NCI-H2227 (cell line): Measurements from ENCODE around the gene CTLA4.

Source experiments
- DNase-seq: peaks from one replicate; lab custom pipeline; 2025; ENCODE audit not compliant: unreplicated experiment; lab: John Stamatoyannopoulos, UW

The CTLA4 gene

DNA sequence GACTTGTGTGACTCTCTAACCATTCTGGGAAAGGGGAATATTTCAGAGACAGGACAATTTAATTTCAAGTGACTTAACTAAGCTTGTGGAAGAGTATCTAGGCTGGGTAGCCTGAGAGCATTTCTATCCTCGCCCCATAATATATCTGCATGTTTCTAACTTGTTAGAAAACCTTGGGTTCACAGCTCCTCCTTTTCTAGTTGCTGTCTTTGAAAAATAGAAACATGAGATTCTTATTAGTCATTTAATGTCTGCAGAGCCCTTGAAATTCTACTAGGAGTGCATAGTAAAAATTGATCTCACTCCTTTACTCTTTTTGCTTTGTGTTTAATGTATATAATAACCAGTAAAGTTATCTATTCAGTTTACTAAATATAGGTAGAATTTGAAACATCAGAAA, 22.4 kb downstream of the CTLA4 start:
- no peak for DNase-seq

DNA sequence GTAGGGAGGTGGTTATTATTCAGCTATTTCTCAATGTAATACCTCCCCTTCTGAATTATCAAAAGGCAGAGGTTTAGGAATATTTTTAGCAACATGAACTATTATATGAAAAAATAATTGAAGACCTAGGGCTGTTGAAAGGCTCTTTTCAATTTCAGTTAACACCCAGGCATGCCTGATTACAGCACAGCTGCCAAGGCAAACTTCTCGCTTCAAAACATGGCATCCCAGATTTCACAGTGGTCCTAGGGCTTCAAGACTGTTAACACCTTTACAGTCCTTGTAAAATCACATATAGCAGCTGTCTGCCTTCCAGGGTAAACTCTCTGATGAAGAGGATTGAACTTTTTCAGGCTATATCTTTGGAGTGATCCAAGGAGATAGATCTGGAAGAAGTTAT, 23.2 kb downstream of the CTLA4 start:
- DNase-seq = no peak

GRCh38 chr2:203891474-203891873, 23.9 kb downstream of the CTLA4 start:
- no peak for DNase-seq

DNA sequence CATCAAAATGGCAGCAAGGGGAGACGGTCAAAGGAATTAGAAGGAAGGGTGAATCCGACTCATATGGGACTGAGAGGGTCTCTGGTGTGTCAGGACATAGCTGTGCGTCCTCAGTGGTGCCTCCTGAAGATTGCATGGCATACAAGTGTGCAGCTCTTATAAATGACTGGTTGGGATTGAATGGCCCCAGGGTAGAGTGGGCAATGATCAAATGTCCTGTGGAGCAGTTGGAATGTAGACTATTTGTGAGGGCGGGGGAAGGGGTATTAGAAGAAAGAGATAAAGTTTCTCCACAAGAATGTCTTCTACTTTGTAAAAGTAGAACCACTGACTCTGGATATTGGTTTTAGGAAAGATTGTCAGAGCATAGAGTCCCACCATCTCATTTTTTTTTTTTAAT, 24.6 kb downstream of the CTLA4 start:
- DNase-seq = no peak

GRCh38 chr2:203893401-203893800, 25.8 kb downstream of the CTLA4 start:
- DNase-seq = no peak

GRCh38 chr2:203893840-203894239, 26.3 kb downstream of the CTLA4 start:
- DNase-seq = no peak

- DNase-seq = no peak
Observed at GRCh38 chr2:203894262-203894661, 26.7 kb downstream of the CTLA4 start.

GRCh38 chr2:203897544-203897943, 30.0 kb downstream of the CTLA4 start:
- DNase-seq = no peak

GRCh38 chr2:203898657-203899056, 31.1 kb downstream of the CTLA4 start:
- DNase-seq = no peak

DNA sequence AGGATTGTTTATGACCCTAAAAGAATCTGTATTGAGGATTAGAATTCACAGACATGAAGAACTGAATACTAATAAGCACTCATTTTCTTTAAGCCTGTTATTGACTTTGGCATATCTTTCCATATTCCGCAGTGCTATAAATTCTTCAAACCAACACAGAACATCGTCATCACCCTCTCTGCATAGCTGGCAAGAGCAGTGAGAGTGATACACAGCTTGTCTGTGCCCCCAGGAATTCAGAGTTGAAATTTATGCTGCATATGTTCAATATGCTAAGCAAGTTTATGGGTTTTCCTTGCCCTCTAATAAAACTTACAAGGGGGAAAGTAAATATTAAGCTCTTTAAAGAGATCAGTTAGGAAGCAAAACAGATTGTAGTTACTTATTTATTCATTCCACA, 32.7 kb downstream of the CTLA4 start:
- DNase-seq = no peak

- DNase-seq = no peak
Observed at GRCh38 chr2:203904022-203904421, 36.5 kb downstream of the CTLA4 start.

DNA sequence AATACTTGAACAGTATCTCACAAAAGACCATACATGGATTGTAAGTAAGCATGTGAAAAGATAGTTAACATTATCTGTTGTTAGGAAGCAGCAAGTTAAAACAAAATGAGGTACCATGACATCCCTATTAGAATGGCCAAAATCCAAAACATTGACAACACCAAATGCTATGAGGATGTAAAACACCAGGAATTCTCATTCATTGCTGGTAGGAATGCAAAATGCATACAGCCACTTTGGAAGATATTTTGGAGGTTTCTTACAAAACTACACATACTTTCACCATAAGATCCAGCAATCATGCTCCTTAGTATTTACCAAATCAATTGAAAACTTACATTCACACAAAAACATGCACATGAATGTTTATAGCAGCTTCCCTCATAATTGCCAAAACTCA, 38.1 kb downstream of the CTLA4 start:
- DNase-seq = no peak

DNA sequence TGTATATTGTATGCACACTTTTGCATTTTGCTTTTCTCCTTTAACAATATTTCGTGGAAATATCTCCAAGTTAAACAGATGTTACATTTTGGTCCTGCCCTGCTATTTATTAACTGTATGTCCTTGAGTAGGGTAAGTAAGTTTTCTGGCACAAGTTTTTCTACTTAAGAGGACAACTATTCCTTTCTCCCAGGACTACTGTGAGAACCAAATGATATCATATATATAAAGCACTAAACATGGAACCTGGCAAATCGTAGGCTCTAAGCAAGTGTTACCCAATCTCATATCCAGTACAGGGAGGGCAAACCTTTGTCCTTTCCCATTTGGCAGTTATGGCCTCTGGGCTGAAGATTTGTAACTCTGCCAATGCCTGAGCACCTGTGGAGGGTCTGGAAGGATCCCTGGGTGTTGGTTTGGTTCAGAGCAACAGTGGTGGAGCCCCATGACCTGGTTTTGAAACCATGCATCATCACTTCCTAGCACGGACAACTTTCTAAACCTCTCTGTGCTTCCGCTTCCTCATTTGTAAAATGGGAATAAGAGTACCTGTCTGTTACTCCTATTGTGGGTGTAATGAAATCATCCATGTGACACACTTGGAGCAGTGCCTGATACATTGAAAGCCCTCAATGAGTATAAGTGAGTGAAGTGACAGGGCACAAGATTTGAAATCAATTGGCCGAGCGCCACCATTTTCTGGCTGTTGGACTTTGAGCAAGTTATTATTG, 40.7 kb downstream of the CTLA4 start:
- no peak for DNase-seq

DNA sequence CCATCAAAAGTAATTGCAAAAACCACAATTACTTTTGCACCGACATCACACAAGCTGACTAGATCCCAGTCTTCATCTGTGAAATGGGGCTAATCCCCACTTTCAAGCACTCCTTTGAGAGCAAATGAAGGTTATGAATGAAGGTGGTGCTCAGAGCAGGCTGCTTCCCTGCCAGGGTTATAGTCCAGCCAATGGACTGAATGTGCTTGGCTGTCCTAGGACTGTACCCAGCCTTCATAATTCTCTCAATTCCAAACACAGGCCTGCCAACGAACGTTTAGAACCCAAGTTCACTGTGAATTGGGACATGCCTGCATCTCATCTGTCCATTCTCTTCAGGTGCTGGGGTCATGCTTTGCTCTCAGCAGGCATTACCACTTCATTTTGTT, 41.2 kb downstream of the CTLA4 start:
- DNase-seq = no peak

DNA sequence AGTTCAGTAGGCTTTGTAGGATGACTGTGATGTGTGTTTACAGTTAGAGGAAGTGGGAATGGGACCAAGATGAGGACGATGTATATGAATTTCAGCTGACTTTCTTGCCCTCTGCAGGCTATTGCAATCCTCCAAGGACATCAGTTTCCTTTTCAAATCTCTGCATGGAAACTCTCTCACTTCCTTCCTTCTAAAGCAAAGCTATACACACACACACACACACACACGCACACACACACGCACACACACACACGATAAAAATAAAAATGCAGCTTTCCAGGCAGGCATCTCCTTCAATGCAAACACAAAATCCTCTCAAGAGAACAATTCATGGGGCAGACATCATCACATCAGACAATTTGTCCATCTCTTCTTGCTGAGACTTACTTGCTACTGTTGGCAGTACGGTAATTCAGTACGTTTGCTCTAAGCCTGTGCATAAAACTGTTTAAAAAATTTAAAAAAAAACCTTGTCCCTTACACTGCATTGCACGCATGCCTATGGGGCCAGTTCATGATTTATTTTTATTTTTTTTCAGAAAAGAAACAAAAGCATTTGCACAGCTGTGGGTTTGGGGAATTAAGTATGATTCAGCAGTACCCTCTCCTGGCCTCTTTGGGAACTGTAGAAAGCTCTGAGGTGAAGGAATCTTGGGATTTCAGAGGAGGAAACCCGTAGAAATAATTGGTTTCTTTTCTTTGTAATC, 41.8 kb downstream of the CTLA4 start:
- peak; percentile 74 for DNase-seq

DNA sequence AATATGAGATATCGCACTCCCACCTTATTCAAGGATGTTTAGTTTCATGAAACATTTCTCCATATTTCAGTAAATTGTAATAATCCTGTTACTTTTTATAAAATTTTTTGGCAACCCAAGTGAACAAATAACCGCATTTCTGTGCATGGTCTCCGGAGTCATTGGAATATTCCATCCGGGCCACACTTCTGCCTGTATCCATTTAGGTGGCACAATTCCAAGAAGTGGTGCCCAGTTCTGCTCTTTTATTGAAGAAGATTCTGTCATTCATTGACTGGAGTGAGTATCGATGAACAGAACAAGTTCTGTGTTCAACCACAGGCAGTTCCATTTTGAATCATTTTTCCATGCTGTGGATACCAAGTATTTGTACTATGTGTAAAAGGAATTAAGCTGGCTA, 42.4 kb downstream of the CTLA4 start:
- peak; percentile 60 for DNase-seq

- peak; percentile 57 for DNase-seq
Observed at GRCh38 chr2:203913947-203914346, 46.4 kb downstream of the CTLA4 start.

GRCh38 chr2:203914546-203915182, 47.1 kb downstream of the CTLA4 start:
- no peak for DNase-seq

DNA sequence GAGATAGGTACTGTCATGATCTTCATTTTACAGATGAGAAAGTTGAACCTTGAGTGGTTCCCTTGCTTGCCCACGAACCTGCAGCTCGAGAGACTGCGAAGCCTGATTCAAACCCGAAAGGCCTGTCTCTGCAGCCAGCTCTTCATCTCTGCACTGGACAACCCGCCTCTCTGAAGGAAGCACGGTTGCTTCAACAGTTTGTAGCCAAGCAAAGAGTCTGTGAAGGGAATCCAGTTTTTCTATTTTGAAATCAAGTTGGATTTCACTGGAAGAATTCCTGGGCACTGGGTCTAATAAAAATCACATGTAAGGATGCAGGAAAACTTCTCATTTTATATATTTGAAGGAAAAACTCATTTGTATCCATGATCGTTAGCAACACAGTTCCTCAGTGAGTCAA, 47.7 kb downstream of the CTLA4 start:
- DNase-seq = no peak

- no peak for DNase-seq
Observed at GRCh38 chr2:203916756-203917155, 49.2 kb downstream of the CTLA4 start.

DNA sequence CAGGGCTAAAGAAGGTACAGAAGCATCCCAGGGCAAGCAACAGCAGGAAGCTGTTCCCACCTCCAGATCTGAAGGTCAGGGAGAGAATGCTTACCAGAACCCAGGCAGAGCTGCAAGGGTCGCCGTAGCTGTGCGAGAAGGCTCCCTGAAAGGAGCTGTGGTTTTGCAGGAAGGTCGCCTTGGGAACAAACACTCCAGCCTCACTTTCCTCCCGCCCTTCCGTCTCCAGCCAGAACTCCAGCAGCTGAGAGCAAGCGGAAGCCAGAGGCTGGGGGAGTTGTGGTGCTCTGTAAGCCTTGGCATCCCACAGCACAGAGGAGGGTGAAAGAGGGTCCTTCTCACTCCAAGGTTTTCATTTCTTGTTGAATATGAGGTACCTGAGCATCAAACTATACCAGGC, 50.7 kb downstream of the CTLA4 start:
- peak; percentile 52 for DNase-seq

DNA sequence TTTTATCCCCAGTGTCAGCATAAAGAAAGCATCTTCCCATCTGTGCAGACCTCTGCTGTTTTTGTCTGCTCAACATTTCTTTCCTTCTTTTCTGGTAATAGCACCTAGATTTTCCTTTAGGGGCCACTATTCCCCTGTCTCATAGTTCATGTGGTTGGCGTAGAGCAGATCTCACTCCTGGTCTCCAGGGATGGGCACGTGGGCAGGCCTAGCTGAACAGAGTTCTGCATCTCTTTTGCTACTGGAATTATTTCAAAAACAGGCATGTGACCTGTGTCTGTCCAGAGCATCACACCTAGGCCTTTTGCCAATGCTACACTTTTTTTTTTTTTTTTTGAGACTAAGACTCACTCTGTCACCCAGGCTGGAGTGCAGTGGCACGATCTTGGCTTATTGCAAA, 51.3 kb downstream of the CTLA4 start:
- DNase-seq = no peak
